Measurements from ENCODE around the gene DBP. TPM values are rescaled to one million over a fixed set of nuclear protein-coding genes. Genes with fewer than 3 reads are reported as not detected.

DBP gene
- polyA plus RNA-seq, 1 experiment: 5.3 TPM

DNA sequence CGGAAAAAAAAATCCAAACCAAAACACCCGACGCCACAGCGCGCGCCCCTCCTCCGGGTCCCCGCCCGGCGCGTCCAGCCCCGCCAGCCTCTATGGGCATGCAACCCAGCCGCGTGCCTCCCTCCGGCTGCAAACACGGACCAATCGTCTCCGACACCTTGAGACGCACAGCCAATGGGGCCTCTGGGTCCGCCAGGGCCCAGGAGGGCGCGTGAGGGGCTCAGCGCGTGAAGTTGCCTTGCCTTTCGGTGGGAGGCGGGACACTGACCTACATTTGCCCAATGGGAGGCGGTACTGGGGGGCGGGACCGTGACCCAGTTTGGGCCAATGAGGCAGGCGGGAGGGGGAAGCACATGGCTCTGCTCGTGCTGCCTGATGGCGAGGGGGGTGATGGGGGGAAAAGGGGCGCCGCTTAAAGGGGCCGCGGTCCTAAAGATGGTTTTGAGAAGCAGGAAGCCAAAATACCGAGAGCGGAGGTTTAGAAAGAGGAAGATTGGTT is 319 bp upstream of the DBP start:
- CTCF ChIA-PET: interaction anchor here (1.2 kb wide), 1 partner anchor 10 kb away, joined by 3 read pairs; no protein-coding TSS in a partner anchor
- POLR2A ChIA-PET: no interaction called here
- TF ChIP-seq, protein P1, sequence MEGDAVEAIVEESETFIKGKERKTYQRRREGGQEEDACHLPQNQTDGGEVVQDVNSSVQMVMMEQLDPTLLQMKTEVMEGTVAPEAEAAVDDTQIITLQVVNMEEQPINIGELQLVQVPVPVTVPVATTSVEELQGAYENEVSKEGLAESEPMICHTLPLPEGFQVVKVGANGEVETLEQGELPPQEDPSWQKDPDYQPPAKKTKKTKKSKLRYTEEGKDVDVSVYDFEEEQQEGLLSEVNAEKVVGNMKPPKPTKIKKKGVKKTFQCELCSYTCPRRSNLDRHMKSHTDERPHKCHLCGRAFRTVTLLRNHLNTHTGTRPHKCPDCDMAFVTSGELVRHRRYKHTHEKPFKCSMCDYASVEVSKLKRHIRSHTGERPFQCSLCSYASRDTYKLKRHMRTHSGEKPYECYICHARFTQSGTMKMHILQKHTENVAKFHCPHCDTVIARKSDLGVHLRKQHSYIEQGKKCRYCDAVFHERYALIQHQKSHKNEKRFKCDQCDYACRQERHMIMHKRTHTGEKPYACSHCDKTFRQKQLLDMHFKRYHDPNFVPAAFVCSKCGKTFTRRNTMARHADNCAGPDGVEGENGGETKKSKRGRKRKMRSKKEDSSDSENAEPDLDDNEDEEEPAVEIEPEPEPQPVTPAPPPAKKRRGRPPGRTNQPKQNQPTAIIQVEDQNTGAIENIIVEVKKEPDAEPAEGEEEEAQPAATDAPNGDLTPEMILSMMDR (IDR thresholded peaks at IDR 0.05; ENCODE audit: insufficient read depth, low read depth, low read length): no peak
- H3K27me3 ChIP-seq (ENCODE audit: control insufficient read depth, insufficient read depth, low read length): peaks cover 4% of the 10 kb centered on the region; the same call in 1 of the 2 replicates
- no peaks in the 10 kb centered on the region for H3K36me3 ChIP-seq (ENCODE audit: control insufficient read depth, insufficient read depth, low read length)
- peak overlapping the region; percentile 65 for H3K4me3 ChIP-seq (ENCODE audit: low read depth, low read length)
- peak; percentile 97 for DNase-seq (ENCODE audit: low read depth)

DNA sequence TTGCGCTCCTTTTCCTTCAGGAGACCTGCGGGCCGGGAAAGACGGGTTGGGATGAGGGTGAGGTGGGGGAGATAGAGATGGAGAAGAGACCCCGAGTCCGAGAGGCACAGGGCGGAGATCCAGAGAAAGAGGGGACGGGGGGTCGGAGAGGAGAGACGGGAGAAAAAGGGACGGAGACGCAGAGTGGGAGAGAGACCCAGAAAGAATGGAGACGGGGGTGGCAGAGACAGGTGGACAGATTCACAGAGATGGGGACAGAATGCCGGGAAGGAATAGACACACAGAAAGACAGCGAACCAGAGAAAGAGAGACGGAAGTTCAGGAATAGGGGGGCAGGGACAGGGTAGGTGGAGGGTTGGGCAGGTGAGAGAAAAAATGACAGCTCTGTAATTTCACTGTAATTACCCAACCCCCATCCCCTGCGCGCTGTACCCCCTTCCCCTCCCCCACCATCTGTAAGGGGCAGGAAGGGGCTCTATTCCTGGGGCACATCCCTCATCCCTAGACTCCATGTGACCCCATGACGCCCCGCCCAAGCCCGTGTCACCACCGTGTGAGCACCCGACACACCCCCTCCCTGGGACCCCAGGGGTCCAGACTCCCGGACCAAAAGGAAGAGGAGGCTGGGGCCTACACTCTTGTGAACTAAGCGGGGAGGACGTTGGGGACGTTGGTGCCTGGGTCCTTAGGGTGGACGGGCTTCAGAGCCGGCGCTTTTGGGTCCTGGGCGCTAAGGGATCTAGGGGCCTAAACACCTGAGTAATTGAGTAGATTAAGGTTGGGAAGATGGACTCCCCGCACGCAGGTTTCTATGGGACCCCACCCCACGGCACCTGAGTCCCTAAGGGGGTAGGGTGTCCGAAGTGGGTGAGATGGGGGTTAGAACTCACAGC is 967 bp downstream of the DBP start:
- Histone ChIP-seq H3K36me3 (ENCODE audit: control insufficient read depth, insufficient read depth, low read length) (no peaks in the 10 kb centered on the region), H3K4me3 (ENCODE audit: low read depth, low read length) (peak overlapping the region; percentile 65), H3K27me3 (ENCODE audit: control insufficient read depth, insufficient read depth, low read length) (peaks cover 4% of the 10 kb centered on the region; the same call in 1 of the 2 replicates)
- ChIA-PET POLR2A (no interaction called here), CTCF (interaction anchor here (1.2 kb wide), 1 partner anchor 9 kb away, joined by 3 read pairs; no protein-coding TSS in a partner anchor)
- TF ChIP-seq, protein P1 (IDR thresholded peaks at IDR 0.05; ENCODE audit: insufficient read depth, low read depth, low read length): no peak
- no peak for DNase-seq (ENCODE audit: low read depth)

DNA sequence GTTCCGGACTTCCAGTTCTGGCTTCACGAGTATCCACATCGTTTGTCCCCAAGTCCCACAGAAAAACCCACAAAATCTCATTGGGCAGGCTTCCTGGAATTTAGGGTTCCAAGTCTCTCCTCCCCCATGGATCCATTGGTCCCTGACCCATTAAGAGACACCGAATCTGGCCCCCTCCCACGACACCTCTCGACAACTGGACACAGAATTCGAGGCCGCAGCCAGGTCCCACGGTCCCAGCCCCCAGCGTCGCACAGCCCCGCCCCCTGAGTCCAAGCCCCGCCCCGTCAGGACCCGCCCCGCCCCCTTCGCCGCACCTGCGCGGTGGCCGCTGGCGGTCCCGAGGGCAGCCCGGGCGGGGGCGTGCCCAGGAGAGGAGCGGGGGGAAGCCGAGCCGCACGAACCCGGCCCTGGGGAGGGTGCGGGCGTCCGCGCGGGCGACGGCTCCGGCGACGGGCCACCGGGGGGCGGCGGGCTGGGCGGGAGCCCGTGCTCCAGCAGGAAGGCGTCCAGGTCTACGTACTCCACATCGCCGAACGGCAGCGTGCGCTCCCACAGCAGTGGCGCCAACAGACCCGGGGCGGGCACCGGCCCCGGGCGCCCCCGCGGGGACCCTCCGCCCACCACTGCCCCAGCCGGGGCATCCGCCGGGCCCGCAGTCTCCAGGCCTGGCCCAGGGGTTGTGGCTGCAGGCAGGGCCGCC is 1.8 kb downstream of the DBP start:
- H3K4me3 ChIP-seq (ENCODE audit: low read depth, low read length): peak overlapping the region; percentile 65
- peaks cover 2% of the 10 kb centered on the region; the same call in 1 of the 2 replicates for H3K36me3 ChIP-seq (ENCODE audit: control insufficient read depth, insufficient read depth, low read length)
- ChIA-PET CTCF (no interaction called here), POLR2A (no interaction called here)
- H3K27me3 ChIP-seq (ENCODE audit: control insufficient read depth, insufficient read depth, low read length): peaks cover 4% of the 10 kb centered on the region; the same call in 1 of the 2 replicates
- no peak for DNase-seq (ENCODE audit: low read depth)
- TF ChIP-seq, protein P1 (IDR thresholded peaks at IDR 0.05; ENCODE audit: insufficient read depth, low read depth, low read length): no peak

DNA sequence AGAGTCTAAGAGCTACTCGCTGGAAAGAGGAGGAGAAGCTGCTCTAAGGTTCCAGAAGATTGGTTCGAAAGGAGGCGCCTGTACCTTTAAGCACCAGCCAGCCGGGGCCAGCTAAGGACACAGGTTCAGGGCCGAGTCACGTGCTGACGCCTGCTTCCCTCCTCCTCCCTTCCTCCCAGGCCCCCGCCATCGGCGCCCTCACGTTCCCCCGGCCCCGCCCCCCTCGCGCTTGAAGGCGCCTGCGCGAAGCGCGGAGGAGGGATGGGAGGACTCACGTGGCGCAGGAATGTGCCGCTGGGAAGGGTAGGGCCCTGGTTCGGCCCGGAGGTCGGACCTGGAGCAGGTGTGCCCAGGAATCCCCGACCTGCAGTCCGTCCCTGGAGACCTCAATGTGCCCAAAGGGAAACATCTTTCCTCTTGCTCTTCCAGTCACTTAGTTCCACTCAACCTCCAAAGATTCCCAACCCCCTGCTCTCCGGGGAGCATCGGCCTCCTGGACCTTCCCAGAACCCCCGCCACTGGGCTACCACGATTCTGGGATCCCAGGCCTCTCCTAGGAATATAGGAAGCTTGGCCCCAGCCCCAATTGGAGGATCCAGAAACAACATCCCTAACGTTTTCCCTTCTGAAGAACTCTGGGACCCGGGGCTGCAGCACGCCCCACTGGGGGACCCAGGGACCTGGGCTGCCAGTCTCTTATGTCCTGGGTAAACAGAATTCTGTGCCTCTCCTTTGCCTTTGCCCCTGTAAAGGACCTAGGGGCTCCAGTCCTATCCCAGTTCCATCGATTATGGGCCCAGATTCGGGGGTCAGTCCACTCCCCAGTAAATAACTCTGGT is 2.5 kb downstream of the DBP start:
- Histone ChIP-seq H3K4me3 (ENCODE audit: low read depth, low read length) (peak overlapping the region; percentile 65), H3K36me3 (ENCODE audit: control insufficient read depth, insufficient read depth, low read length) (peaks cover 2% of the 10 kb centered on the region; the same call in 1 of the 2 replicates), H3K27me3 (ENCODE audit: control insufficient read depth, insufficient read depth, low read length) (peaks cover 1% of the 10 kb centered on the region; the same call in 1 of the 2 replicates)
- TF ChIP-seq, protein P1 (IDR thresholded peaks at IDR 0.05; ENCODE audit: insufficient read depth, low read depth, low read length): no peak
- DNase-seq (ENCODE audit: low read depth): peak; percentile 66
- POLR2A ChIA-PET: interaction anchor here (1.0 kb wide), 1 partner anchor 15 kb away, joined by 3 read pairs; the partner anchor contains the start of genes RPL18 and SPHK2
- CTCF ChIA-PET: interaction anchor here (1.4 to 2.3 kb wide), 2 partner anchors 11 kb away, joined by 6 to 9 read pairs; partner anchors contain the start of gene CA11
